Neural cell (in vitro differentiated cells): Measurements from ENCODE around the gene IGSF21. TPM values are rescaled to one million over a fixed set of nuclear protein-coding genes. Genes with fewer than 3 reads are reported as not detected.

ENCODE experiments used
- H2AFZ ChIP-seq: fragments of 200-600, 300-800 bp; sonication (generic), shearing (Covaris generic); 2 replicates; pipeline ENCODE4 v1.6.0; 2014; ENCODE audit warnings: low read depth, mild to moderate bottlenecking, antibody characterized with exemption, low read length, moderate library complexity
- H3F3A ChIP-seq: fragments of 200-600 bp; shearing (Covaris generic); 2 replicates; pipeline ENCODE4 v1.6.1; 2016; ENCODE audit warnings: mild to moderate bottlenecking, moderate library complexity, mixed read lengths, antibody characterized with exemption, low read length; ENCODE audit not compliant: insufficient read depth, poor library complexity, severe bottlenecking
- H3K27ac ChIP-seq: fragments of 200-600, 300-800 bp; sonication (generic), shearing (Covaris generic); 2 replicates; pipeline ENCODE4 v1.5.1; 2014; ENCODE audit warnings: mild to moderate bottlenecking, low read length, moderate library complexity
- H3K27me3 ChIP-seq: fragments of 300-800, 200-600 bp; sonication (generic), shearing (Covaris generic); 2 replicates; pipeline ENCODE4 v1.6.0; 2014; ENCODE audit warnings: mild to moderate bottlenecking, low read depth, low read length, moderate library complexity; ENCODE audit not compliant: insufficient read depth
- H3K36me3 ChIP-seq: fragments of 300-800, 200-600 bp; sonication (generic), shearing (Covaris generic); 2 replicates; pipeline ENCODE4 v1.5.1; 2014; ENCODE audit warnings: mild to moderate bottlenecking, antibody characterized with exemption, low read length, moderate library complexity; ENCODE audit not compliant: insufficient read depth
- H3K4me2 ChIP-seq: fragments of 300-800, 200-600 bp; sonication (generic), shearing (Covaris generic); 2 replicates; pipeline ENCODE4 v1.6.0; 2014; ENCODE audit warnings: mild to moderate bottlenecking, low read length
- H3K4me3 ChIP-seq: fragments of 300-800, 200-600 bp; sonication (generic), shearing (Covaris generic); 2 replicates; pipeline ENCODE4 v1.5.1; 2014; ENCODE audit warnings: mild to moderate bottlenecking, low read length, moderate library complexity
- H3K79me2 ChIP-seq: fragments of 200-600 bp; shearing (Covaris generic); replicated peaks from 2 replicates; pipeline ENCODE4 v1.6.0; 2014; ENCODE audit warnings: mild to moderate bottlenecking, low read length, moderate library complexity; ENCODE audit not compliant: insufficient read depth
- H3K9ac ChIP-seq: fragments of 300-800, 200-600 bp; sonication (generic), shearing (Covaris generic); 2 replicates; pipeline ENCODE4 v1.6.1; 2016; ENCODE audit warnings: mild to moderate bottlenecking, low read length, mixed read lengths
- H3K9me2 ChIP-seq: fragments of 200-600 bp; shearing (Covaris generic); 2 replicates; pipeline ENCODE4 v1.6.1; 2016; ENCODE audit warnings: mild to moderate bottlenecking, low read length, mixed read lengths; ENCODE audit not compliant: insufficient read depth
- H3K9me3 ChIP-seq: fragments of 200-600, 300-800 bp; sonication (generic), shearing (Covaris generic); 2 replicates; pipeline ENCODE4 v1.6.1; 2016; ENCODE audit warnings: mild to moderate bottlenecking, mixed run types, low read length, moderate library complexity, mixed read lengths
- H4K20me1 ChIP-seq: fragments of 200-600 bp; shearing (Covaris generic); 2 replicates; pipeline ENCODE4 v1.6.1; 2016; ENCODE audit warnings: mild to moderate bottlenecking, mixed run types; ENCODE audit not compliant: insufficient read depth
- EP300 ChIP-seq: fragments of 450-650 bp; conservative IDR thresholded peaks from 2 replicates; pipeline ENCODE4 v1.6.1; 2014; ENCODE audit warnings: antibody characterized with exemption, mild to moderate bottlenecking, moderate library complexity; ENCODE audit not compliant: poor library complexity, severe bottlenecking
- EZH2 ChIP-seq: fragments of 200-600, 300-800 bp; shearing (Covaris generic), sonication (generic); IDR thresholded peaks from 2 replicates; pipeline ENCODE4 v1.6.1; 2014; ENCODE audit warnings: antibody characterized with exemption, low read length, borderline replicate concordance, mild to moderate bottlenecking; ENCODE audit not compliant: insufficient read depth, poor library complexity, severe bottlenecking
- MXI1 ChIP-seq: fragments of 450-650 bp; conservative IDR thresholded peaks from 2 replicates; pipeline ENCODE4 v1.6.1; 2014; ENCODE audit warnings: antibody characterized with exemption, mild to moderate bottlenecking; ENCODE audit not compliant: poor library complexity, severe bottlenecking
- POLR2AphosphoS5 ChIP-seq: IDR thresholded peaks from 2 replicates; pipeline ENCODE4 v1.6.1; 2012
- RAD21 ChIP-seq: fragments of 450-650 bp; conservative IDR thresholded peaks from 2 replicates; pipeline ENCODE4 v1.6.1; 2014; ENCODE audit warnings: antibody characterized with exemption, mild to moderate bottlenecking, moderate library complexity
- SMC3 ChIP-seq: fragments of 450-650 bp; conservative IDR thresholded peaks from 2 replicates; pipeline ENCODE4 v1.6.1; 2014; ENCODE audit warnings: antibody characterized with exemption, mild to moderate bottlenecking, moderate library complexity; ENCODE audit not compliant: poor library complexity
- TAF1 ChIP-seq: IDR thresholded peaks from 2 replicates; pipeline ENCODE4 v1.6.1; 2012; ENCODE audit warnings: low read depth
- polyA plus RNA-seq: library from polyadenylated mRNA; depleted of rRNA; stranded (reverse); fragments of >200 nt; gene quantifications from 2 replicates; pipeline ENCODE4 v1.2.3, GENCODE V29; 2014
- TF ChIP-seq, protein P1 (sequence below): IDR thresholded peaks from 2 replicates; pipeline ENCODE4 v1.6.1; 2012; ENCODE audit warnings: borderline replicate concordance
- TF ChIP-seq, protein P2 (sequence below): fragments of 450-650 bp; IDR thresholded peaks from 2 replicates; pipeline ENCODE4 v1.5.1; 2014; ENCODE audit warnings: antibody characterized with exemption, mild to moderate bottlenecking, moderate library complexity; ENCODE audit not compliant: poor library complexity, severe bottlenecking

The IGSF21 gene
- polyA plus RNA-seq, 1 donor from 2014 or later, result 2.4 TPM

DNA sequence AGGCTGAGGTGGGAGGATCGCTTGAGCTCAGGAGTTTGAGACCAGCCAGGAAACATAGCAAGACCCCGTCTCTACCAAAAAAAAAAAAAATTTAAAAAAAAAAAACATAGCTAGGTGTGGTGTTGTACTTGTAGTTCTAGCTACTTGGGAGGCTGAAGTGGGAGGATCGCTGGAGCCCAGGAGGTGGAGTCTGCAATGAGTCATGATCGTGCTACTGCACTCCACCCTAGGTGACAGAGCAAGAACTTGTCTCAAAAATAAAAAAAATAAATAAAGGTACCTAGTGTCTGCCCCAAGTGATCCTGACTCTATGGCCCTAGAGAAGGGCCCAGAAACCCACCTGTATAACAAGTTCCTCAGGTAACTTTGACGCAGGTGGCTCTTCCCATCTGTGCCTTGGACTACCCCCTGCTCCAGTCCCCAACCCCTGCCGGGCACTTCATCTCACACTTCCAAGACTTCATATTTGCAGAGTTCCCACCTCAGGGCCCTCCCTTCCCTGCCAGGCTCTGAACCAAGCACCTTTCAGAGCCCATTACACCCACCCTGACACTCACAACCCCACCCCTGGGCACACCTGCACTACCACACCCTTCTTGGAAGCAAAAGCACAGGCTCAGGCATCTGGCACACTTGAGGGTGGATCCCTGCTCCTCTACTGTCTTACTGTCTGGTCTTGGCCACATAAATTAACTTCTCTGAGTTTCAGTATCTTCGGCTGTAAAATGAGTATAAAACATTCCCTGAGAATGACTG is 292.9 kb downstream of the IGSF21 start:
- H3K27me3 ChIP-seq, result no peaks in the 10 kb centered on the region
- H3F3A ChIP-seq, result no peaks in the 10 kb centered on the region
- H4K20me1 ChIP-seq, result no peaks in the 10 kb centered on the region
- no peaks in the 10 kb centered on the region for H3K9me3 ChIP-seq
- no peak overlapping the region for H3K27ac ChIP-seq
- no peak overlapping the region for H2AFZ ChIP-seq
- no peak for TF ChIP-seq EZH2
- no peak for TF ChIP-seq MXI1
- no peak for TF ChIP-seq EP300
- no peak for TF ChIP-seq TAF1
- TF ChIP-seq, protein P1, sequence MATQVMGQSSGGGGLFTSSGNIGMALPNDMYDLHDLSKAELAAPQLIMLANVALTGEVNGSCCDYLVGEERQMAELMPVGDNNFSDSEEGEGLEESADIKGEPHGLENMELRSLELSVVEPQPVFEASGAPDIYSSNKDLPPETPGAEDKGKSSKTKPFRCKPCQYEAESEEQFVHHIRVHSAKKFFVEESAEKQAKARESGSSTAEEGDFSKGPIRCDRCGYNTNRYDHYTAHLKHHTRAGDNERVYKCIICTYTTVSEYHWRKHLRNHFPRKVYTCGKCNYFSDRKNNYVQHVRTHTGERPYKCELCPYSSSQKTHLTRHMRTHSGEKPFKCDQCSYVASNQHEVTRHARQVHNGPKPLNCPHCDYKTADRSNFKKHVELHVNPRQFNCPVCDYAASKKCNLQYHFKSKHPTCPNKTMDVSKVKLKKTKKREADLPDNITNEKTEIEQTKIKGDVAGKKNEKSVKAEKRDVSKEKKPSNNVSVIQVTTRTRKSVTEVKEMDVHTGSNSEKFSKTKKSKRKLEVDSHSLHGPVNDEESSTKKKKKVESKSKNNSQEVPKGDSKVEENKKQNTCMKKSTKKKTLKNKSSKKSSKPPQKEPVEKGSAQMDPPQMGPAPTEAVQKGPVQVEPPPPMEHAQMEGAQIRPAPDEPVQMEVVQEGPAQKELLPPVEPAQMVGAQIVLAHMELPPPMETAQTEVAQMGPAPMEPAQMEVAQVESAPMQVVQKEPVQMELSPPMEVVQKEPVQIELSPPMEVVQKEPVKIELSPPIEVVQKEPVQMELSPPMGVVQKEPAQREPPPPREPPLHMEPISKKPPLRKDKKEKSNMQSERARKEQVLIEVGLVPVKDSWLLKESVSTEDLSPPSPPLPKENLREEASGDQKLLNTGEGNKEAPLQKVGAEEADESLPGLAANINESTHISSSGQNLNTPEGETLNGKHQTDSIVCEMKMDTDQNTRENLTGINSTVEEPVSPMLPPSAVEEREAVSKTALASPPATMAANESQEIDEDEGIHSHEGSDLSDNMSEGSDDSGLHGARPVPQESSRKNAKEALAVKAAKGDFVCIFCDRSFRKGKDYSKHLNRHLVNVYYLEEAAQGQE, result no peak
- no peak for TF ChIP-seq SMC3
- TF ChIP-seq RAD21, result no peak
- TF ChIP-seq, protein P2, sequence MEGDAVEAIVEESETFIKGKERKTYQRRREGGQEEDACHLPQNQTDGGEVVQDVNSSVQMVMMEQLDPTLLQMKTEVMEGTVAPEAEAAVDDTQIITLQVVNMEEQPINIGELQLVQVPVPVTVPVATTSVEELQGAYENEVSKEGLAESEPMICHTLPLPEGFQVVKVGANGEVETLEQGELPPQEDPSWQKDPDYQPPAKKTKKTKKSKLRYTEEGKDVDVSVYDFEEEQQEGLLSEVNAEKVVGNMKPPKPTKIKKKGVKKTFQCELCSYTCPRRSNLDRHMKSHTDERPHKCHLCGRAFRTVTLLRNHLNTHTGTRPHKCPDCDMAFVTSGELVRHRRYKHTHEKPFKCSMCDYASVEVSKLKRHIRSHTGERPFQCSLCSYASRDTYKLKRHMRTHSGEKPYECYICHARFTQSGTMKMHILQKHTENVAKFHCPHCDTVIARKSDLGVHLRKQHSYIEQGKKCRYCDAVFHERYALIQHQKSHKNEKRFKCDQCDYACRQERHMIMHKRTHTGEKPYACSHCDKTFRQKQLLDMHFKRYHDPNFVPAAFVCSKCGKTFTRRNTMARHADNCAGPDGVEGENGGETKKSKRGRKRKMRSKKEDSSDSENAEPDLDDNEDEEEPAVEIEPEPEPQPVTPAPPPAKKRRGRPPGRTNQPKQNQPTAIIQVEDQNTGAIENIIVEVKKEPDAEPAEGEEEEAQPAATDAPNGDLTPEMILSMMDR, result no peak
- TF ChIP-seq POLR2AphosphoS5, result no peak
- H3K4me2 ChIP-seq, result no peak overlapping the region
- H3K9ac ChIP-seq, result no peak overlapping the region
- no peaks in the 10 kb centered on the region for H3K79me2 ChIP-seq
- no peaks in the 10 kb centered on the region for H3K9me2 ChIP-seq
- no peak overlapping the region for H3K4me3 ChIP-seq
- H3K36me3 ChIP-seq, result no peaks in the 10 kb centered on the region

- Histone ChIP-seq H3K4me2 (no peak overlapping the region), H3K9ac (no peak overlapping the region), H3K36me3 (no peaks in the 10 kb centered on the region), H3K27ac (no peak overlapping the region), H4K20me1 (no peaks in the 10 kb centered on the region), H3K79me2 (no peaks in the 10 kb centered on the region), H2AFZ (no peak overlapping the region), H3K4me3 (no peak overlapping the region), H3F3A (no peaks in the 10 kb centered on the region), H3K27me3 (no peaks in the 10 kb centered on the region), H3K9me2 (no peaks in the 10 kb centered on the region), H3K9me3 (no peaks in the 10 kb centered on the region)
- no peak for TF ChIP-seq SMC3
- no peak for TF ChIP-seq TAF1
- TF ChIP-seq RAD21, result no peak
- TF ChIP-seq, protein P1, result no peak
- TF ChIP-seq POLR2AphosphoS5, result no peak
- TF ChIP-seq EZH2, result no peak
- no peak for TF ChIP-seq EP300
- TF ChIP-seq MXI1, result no peak
- TF ChIP-seq, protein P2, result no peak
Measured at GRCh38 chr1:18401921-18402320, 294.3 kb downstream of the IGSF21 start.
